ENCODE results near the gene BORCS5.

- TF ChIP-seq CTCF (IDR thresholded peaks at IDR 0.05), result no peak
- TF ChIP-seq POLR2A (IDR thresholded peaks at IDR 0.05), result no peak
These were observed 153.3 kb downstream of the BORCS5 start for GRCh38 chr12:12510141-12510540.
